Pancreas (tissue), 10 donors: ENCODE measurements around the gene AK8. TPM values are rescaled to one million over a fixed set of nuclear protein-coding genes. Genes with fewer than 3 reads are reported as not detected.

Experiments used
- ATAC-seq, 4 donors: fragments of 200-7000 bp; cut with Tn5 transposase; one replicate each; pipeline versions ENCODE4 v1.8.0 to v1.9.1; 2020; ENCODE audit warnings: mild to moderate bottlenecking in 4 of 4, moderate library complexity in 4 of 4
- DNase-seq, 6 donors: peaks; one replicate each; pipeline ENCODE4 v3.0.0-alpha.2; 2020
- FAIRE-seq: peaks from 2 replicates; lab custom pipeline; 2012; peaks lifted over from hg19 to GRCh38; lab: Jason Lieb, UNC
- H3K27ac ChIP-seq, 4 donors: fragments of 200-600 bp; sonication (generic); 1 replicate in 3 of 4; 2 replicates in 1 of 4; pipeline versions ENCODE4 v1.5.0 to v1.8.0; 2020
- H3K27me3 ChIP-seq, 4 donors: fragments of 200-600 bp; one replicate each; pipeline ENCODE4 v1.8.0; 2021
- H3K36me3 ChIP-seq, 3 donors: fragments of 200-600 bp; sonication (generic) in 1 of 3; one replicate each; pipeline versions ENCODE4 v1.5.0 to v1.8.0; 2020 to 2021
- H3K4me1 ChIP-seq, 3 donors: fragments of 200-600 bp; one replicate each; pipeline ENCODE4 v1.8.0; 2021
- H3K4me3 ChIP-seq, 4 donors: fragments of 200-600 bp; sonication (generic) in 2 of 4; one replicate each; pipeline versions ENCODE4 v1.5.0 to v1.8.0; 2020 to 2021
- H3K9me3 ChIP-seq, 4 donors: fragments of 200-600 bp; one replicate each; pipeline ENCODE4 v1.8.0; 2021
- WGBS, 2 donors: extraction: QIAGEN DNeasy Blood & Tissue Kit; methylation state at CpG; one replicate each; pipeline ENCODE4 v1.1.7; 2013; 5-methylcytosine and 5-hydroxymethylcytosine counted together
- intact Hi-C, 3 donors: fragments of 100-400 bp; cut with DNase I; formaldehyde crosslinking; loops; one replicate each; pipeline versions ENCODE4 v1.11.1 to v1.14.2; 2022
- polyA plus RNA-seq, 2 donors: library from polyadenylated mRNA; stranded (reverse); fragments of 200-250 nt; gene quantifications; one replicate each; pipeline ENCODE4 v1.2.3, GENCODE V29; 2013
- total RNA-seq, 6 donors: library from RNA; stranded (reverse); fragmentation: NEBNext Ultra II Directional in 4 of 6; extraction: Animal tissue kit (Norgen Biotek cat#: 25700) in 4 of 6; gene quantifications; one replicate each; pipeline versions ENCODE4 v1.2.1 to v1.2.4, GENCODE V29; 2021 to 2023
- TF ChIP-seq, protein P1 (sequence below), 4 donors: fragments of 200-600 bp; sonication (generic) in 3 of 4; IDR thresholded peaks; one replicate each; pipeline versions ENCODE4 v1.5.0 to v1.8.0; 2021; ENCODE audit warnings: antibody characterized with exemption in 4 of 4
- donor health status: healthy with polysubstance abuse.
- donor health status: DM: no; HTN: no; CAD: no; lungs with moderate emphysema.
- donor health status: DM: no; HTN: no; CAD: no.
- donor health status: control.
- donor health status: control.
- donor health status: Bipolar disorder and iron deficiency.
- donor health status: DM: yes; HTN: yes; CAD: no.
- donor health status: DM: no; HTN: no; CAD: no.
- donor health status: DM: no; HTN: no; CAD: no.
- donor health status: DM: yes; HTN: yes; CAD: no.

The AK8 gene
- total and polyA plus RNA-seq, 8 donors = 0.19 to 1.0 (median 0.67) TPM

DNA sequence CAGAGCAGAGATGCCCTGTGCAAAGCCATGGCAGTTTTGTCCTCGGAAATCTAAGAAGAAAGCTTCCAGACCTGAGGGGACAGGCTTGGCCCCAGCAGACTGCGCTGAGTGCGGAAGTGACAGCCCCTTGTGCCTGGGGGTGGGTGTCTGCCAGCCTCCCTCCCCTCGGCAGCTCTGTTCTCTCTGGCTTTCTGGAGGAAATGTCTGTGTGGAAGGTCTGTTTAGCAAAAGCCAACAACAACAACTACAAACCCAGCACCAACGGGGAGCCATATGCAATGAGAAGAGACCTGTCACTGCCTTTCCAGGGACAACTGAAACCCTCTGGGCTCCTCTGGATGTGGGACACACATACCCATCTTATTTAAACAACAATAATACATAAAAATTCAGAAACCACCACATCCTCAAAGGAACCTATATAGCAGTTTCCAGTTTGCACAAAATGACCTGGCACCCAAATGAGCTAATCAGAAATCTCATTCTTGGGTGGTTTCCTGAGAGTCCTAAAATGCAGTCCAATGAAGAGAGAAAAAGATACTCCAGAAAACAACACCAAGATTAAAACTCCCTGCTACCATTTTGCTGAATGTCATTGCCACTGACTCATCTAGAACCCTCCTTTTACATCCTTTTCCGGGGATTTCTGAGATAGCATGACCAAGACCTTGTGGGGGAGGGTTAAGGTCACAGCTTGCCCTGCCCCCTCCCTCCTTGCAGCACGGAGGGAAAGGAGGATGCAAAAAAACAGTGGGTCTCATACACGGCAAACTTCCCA, 97.7 kb downstream of the AK8 start:
- FAIRE-seq (no peak), ATAC-seq (no peak), DNase-seq (no peak)
- Histone ChIP-seq H3K36me3 (no peaks in the 10 kb centered on the region), H3K4me1 (no peaks in the 10 kb centered on the region), H3K9me3 (no peaks in the 10 kb centered on the region), H3K4me3 (no peak overlapping the region), H3K27ac (no peak overlapping the region), H3K27me3 (no peaks in the 10 kb centered on the region)
- TF ChIP-seq, protein P1, sequence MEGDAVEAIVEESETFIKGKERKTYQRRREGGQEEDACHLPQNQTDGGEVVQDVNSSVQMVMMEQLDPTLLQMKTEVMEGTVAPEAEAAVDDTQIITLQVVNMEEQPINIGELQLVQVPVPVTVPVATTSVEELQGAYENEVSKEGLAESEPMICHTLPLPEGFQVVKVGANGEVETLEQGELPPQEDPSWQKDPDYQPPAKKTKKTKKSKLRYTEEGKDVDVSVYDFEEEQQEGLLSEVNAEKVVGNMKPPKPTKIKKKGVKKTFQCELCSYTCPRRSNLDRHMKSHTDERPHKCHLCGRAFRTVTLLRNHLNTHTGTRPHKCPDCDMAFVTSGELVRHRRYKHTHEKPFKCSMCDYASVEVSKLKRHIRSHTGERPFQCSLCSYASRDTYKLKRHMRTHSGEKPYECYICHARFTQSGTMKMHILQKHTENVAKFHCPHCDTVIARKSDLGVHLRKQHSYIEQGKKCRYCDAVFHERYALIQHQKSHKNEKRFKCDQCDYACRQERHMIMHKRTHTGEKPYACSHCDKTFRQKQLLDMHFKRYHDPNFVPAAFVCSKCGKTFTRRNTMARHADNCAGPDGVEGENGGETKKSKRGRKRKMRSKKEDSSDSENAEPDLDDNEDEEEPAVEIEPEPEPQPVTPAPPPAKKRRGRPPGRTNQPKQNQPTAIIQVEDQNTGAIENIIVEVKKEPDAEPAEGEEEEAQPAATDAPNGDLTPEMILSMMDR (IDR thresholded peaks at IDR 0.05) = no peak
- intact Hi-C loops = no loop called here
- WGBS, 2 donors = 60 to 69% methylated on average over 8 of the region's 8 CpGs

DNA sequence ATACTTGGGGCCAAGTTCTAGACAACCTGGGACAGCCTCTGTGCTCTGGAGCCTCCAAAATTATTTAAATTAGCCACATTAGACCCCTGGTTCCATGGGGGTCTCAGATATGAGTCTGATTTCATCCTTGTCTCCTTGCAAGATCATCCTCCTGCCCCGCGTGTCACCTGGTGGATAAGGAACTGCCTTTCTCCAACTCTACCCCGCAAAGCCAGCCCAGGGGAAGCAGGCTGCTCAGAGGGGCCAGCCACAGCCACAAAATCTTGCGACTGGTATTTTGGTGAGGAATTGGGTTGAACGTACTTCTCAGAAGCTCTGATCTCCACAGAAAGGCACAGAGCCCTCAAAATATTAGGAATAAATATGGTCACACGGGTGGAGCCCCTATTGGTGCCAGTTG, 101.2 kb downstream of the AK8 start:
- DNase-seq (no peak), FAIRE-seq (no peak), ATAC-seq (no peak)
- Histone ChIP-seq H3K4me3 (no peak overlapping the region), H3K27ac (no peak overlapping the region), H3K4me1 (no peaks in the 10 kb centered on the region), H3K36me3 (no peaks in the 10 kb centered on the region), H3K9me3 (no peaks in the 10 kb centered on the region), H3K27me3 (no peaks in the 10 kb centered on the region)
- intact Hi-C loops = no loop called here
- TF ChIP-seq, protein P1 (IDR thresholded peaks at IDR 0.05) = no peak
- 79 to 83% methylated on average over 6 of the region's 6 CpGs for WGBS, 2 donors

DNA sequence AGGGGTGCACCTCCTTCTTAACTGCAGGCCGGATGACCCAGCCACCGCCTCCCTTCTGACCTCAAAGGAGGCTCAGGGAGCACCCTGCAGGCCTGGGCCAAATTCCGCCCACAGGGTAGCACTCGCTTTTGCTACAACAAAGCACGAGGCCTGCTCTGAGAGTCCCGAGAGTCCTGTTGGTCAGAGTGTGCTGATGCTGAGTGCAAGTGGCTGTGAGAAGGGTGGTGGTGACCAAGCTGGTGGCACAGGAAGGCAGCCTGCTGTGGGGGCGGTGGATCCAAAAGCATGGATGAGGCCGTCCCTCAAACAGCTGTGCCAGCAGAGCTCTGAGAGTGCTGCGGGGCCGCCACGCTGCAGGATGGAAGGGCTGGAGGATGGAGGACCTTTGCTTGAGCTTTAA, 101.8 kb downstream of the AK8 start:
- ATAC-seq = no peak
- no peaks in the 10 kb centered on the region for H3K27me3 ChIP-seq
- no peak overlapping the region for H3K27ac ChIP-seq
- no peaks in the 10 kb centered on the region for H3K36me3 ChIP-seq
- no peak for DNase-seq
- WGBS, 2 donors = 87 to 92% methylated on average over 11 of the region's 11 CpGs
- H3K4me3 ChIP-seq = no peak overlapping the region
- TF ChIP-seq, protein P1 (IDR thresholded peaks at IDR 0.05) = no peak
- no peaks in the 10 kb centered on the region for H3K4me1 ChIP-seq
- intact Hi-C loops = no loop called here
- H3K9me3 ChIP-seq = no peaks in the 10 kb centered on the region
- no peak for FAIRE-seq

DNA sequence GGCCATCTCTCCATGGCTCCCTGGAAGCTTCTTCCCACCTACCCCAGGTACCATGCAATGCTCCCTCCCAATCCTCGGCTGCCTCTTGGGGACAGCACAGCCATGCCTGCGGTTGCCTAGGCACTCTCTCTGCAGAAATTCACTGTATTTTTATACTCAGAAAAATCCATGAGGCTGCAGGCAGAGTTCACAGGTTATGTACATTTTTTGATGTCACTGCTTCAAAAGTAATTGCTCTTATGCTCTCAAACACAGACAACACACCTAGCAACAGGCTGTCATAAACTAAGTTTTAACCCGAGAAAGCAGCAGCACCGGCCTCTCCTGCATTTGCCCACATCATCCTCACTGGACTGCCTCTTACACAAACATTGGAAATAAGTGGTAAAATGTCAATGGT, 102.4 kb downstream of the AK8 start:
- ATAC-seq (no peak), FAIRE-seq (no peak), DNase-seq (no peak)
- TF ChIP-seq, protein P1 (IDR thresholded peaks at IDR 0.05) = no peak
- H3K27me3 ChIP-seq = no peaks in the 10 kb centered on the region
- H3K9me3 ChIP-seq = no peaks in the 10 kb centered on the region
- H3K27ac ChIP-seq = no peak overlapping the region
- intact Hi-C loops = no loop called here
- no peaks in the 10 kb centered on the region for H3K36me3 ChIP-seq
- 77 to 84% methylated on average over 4 of the region's 4 CpGs for WGBS, 2 donors
- H3K4me1 ChIP-seq = peaks cover 0 to 1% (median 0%) of the 10 kb centered on the region in 3 donors
- no peak overlapping the region for H3K4me3 ChIP-seq

DNA sequence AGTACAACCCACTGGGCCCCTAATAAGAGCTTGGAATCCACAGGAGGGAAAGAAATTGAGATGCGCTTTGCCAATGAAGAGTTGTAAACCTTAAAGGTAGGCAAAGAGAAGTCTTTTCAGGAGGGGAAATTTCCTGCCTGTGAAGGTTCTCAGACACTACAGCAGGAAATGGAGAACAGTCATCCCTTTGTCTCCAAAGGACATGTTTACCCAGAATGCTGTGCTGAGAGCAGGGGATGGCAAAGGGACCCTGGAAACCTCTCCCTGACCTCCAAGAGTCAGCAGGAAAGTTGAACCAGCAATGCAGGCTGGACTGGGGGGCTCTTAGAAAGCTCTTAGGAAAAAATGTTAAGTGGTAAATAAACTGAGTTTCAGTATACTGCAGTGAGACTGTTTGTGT, 103.2 kb downstream of the AK8 start:
- H3K27ac ChIP-seq = no peak overlapping the region
- FAIRE-seq = no peak
- DNase-seq = no peak
- H3K4me1 ChIP-seq = peaks cover 0 to 6% (median 0%) of the 10 kb centered on the region in 3 donors
- TF ChIP-seq, protein P1 (IDR thresholded peaks at IDR 0.05) = no peak
- H3K36me3 ChIP-seq = no peaks in the 10 kb centered on the region
- H3K9me3 ChIP-seq = no peaks in the 10 kb centered on the region
- H3K4me3 ChIP-seq = no peak overlapping the region
- H3K27me3 ChIP-seq = no peaks in the 10 kb centered on the region
- intact Hi-C loops = no loop called here
- no peak for ATAC-seq
- WGBS, 2 donors = 95 to 96% methylated on average over 1 of the region's 1 CpG
